ENCODE measurements around the gene PRSS23.

DNA sequence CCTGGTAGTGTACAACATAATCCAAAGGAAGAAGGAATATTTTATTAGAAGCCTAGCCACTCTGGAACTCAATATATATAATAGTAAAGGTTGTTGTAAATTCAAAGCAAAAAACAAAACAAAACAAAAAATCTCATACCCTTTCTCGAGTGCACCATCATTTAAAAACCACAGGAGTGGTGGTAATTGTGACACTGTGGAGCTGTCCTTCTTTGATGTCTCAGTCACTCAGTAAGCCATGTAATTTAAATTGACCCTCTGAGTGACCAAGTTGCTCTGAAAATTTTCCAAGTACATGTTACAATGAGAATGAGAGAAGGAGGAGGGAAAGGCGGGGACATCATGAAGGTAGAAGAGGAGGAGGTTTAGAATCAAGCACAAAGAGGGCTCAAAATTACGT is 6.6 kb downstream of the PRSS23 start:
- no peak for TF ChIP-seq RAD21 (IDR thresholded peaks at IDR 0.05; ENCODE audit: low read depth)
- no peak for TF ChIP-seq FOXM1 (IDR thresholded peaks at IDR 0.05; ENCODE audit: borderline replicate concordance, low read depth)
- TF ChIP-seq EP300 (IDR thresholded peaks at IDR 0.05; ENCODE audit: borderline replicate concordance), result no peak
- TF ChIP-seq MAX (IDR thresholded peaks at IDR 0.05), result no peak
- no peak for TF ChIP-seq CEBPB (IDR thresholded peaks at IDR 0.05)

Data from Ishikawa (cell line).